Fibroblast of villous mesenchyme (primary cell): Measurements from ENCODE around the gene RFC4. TPM values are rescaled to one million over a fixed set of nuclear protein-coding genes. Genes with fewer than 3 reads are reported as not detected.
A peak's percentile ranks its signal among the peaks of the same experiment; 100 is the strongest.
"Not testable (repeated sequence)": the region's sequence is repeated elsewhere in the genome, so short reads cannot be mapped to it uniquely, and the experiment has no call there.

Experiments
- DNase-seq: peaks from one replicate; pipeline ENCODE4 v3.0.0-alpha.2; 2010; ENCODE audit warnings: low read depth
- H3K4me3 ChIP-seq: 2 replicates; pipeline ENCODE4 v1.5.1; 2011; ENCODE audit warnings: low read depth, mild to moderate bottlenecking, low read length
- total RNA-seq: library from RNA; depleted of rRNA; stranded (reverse); fragments of >200 nt; gene quantifications from 2 replicates; pipeline ENCODE4 v1.2.3, GENCODE V29; 2012
- TF ChIP-seq, protein P1 (sequence below): IDR thresholded peaks from 2 replicates; pipeline ENCODE4 v1.5.1; 2012; ENCODE audit warnings: low read depth, mild to moderate bottlenecking, low read length; ENCODE audit not compliant: insufficient read depth

The RFC4 gene
- total RNA-seq, 1 donor: 25.5 TPM

DNA sequence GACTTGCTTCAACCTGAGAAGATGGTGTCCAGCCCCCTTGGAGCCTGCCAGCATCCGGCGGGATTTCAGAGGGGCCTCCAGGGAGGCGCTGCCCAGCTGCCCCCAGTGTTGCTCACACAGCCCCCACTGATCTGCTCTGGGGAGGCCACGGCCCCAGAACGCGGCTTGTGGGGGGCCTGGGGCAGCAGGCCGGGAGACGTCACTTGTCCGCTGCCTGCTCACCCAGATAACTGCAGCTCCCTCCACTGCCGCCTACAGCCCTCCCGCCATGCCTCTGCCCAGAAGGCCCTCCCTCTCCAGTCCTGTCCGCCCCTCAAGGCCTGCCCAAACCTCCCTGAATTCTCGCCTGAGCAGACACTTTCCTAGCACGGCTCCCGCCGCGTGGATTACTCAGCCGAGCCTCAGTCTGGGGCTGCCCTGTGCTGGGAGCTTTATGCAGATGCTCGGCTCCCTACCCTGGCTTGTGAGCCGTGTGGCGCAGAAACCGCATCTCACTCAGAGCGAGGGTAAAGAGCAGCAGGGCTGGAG is 19.1 kb upstream of the RFC4 start:
- H3K4me3 ChIP-seq: no peak overlapping the region
- DNase-seq: peak; percentile 38
- TF ChIP-seq, protein P1, sequence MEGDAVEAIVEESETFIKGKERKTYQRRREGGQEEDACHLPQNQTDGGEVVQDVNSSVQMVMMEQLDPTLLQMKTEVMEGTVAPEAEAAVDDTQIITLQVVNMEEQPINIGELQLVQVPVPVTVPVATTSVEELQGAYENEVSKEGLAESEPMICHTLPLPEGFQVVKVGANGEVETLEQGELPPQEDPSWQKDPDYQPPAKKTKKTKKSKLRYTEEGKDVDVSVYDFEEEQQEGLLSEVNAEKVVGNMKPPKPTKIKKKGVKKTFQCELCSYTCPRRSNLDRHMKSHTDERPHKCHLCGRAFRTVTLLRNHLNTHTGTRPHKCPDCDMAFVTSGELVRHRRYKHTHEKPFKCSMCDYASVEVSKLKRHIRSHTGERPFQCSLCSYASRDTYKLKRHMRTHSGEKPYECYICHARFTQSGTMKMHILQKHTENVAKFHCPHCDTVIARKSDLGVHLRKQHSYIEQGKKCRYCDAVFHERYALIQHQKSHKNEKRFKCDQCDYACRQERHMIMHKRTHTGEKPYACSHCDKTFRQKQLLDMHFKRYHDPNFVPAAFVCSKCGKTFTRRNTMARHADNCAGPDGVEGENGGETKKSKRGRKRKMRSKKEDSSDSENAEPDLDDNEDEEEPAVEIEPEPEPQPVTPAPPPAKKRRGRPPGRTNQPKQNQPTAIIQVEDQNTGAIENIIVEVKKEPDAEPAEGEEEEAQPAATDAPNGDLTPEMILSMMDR: no peak

DNA sequence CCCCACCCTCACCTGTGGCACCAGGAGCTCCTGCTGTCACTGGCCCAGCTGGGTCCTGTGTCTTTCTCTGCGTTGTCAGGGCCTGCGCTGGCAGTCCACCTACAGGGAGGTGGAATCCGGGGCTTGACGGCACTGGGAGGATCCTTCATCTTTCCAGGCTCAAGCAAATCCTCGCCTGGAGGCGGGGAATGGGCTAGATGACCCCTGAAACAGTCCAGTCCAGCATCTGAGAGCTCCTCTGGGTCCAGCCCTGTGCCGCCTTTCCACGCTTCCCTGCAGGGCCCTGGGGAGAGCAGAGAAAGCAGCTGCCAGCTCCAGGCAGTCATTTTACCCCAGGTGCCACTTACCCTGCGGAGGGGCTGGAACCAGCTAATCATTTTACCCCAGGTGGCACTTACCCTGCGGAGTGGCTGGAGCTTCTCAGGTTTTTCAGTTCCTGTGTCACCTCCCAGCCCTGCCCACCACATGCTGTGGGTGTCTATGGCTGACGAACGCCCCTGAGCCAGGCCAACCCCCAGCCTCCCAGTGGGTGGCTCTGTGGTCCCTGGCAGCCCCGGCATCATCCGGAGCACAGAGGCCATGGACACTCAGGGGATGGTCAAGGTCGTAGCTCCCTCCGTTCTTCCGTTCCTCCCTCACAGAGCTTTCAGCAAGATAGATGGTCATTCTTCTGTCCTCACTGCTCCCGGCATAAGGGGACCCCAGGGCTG is 18.3 kb upstream of the RFC4 start:
- no peak for DNase-seq
- TF ChIP-seq, protein P1: no peak
- no peak overlapping the region for H3K4me3 ChIP-seq

DNA sequence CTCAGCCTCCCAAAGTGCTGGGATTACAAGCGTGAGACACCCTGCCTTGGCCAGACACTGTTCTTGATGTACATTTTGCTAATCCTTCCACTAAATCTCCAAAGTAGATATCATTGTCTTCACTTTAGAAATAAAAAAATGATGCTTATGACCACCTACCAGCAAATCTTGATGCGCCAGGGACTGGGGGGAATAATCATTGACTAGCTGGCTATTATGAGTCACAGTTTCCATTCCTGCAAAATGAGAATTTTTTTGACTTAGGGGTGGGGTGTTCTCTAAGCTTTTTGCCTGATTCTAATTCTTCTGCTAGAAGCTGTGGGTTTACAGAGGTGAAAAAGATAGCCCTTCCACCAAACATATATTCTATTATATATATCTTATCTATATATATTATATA is 17.1 kb upstream of the RFC4 start:
- no peak for DNase-seq
- H3K4me3 ChIP-seq: no peak overlapping the region
- TF ChIP-seq, protein P1: no peak

DNA sequence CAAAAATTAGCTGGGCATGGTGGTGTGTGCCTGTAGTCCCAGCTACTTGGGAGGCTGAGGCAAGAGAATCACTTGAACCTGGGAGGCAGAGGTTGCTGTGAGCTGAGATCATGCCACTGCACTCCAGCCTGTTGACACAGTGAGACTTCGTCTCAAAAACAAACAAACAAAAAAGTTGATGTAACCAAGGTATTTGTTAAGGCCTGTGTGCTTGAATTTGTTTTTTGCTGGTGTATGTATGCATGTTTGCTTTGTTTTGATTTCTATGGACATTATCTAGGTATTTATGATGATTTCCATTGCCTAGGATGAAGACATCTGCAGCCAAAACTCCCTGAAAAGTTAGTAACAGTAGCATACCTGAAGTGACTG is 16.1 kb upstream of the RFC4 start:
- not testable (repeated sequence) for H3K4me3 ChIP-seq, DNase-seq

DNA sequence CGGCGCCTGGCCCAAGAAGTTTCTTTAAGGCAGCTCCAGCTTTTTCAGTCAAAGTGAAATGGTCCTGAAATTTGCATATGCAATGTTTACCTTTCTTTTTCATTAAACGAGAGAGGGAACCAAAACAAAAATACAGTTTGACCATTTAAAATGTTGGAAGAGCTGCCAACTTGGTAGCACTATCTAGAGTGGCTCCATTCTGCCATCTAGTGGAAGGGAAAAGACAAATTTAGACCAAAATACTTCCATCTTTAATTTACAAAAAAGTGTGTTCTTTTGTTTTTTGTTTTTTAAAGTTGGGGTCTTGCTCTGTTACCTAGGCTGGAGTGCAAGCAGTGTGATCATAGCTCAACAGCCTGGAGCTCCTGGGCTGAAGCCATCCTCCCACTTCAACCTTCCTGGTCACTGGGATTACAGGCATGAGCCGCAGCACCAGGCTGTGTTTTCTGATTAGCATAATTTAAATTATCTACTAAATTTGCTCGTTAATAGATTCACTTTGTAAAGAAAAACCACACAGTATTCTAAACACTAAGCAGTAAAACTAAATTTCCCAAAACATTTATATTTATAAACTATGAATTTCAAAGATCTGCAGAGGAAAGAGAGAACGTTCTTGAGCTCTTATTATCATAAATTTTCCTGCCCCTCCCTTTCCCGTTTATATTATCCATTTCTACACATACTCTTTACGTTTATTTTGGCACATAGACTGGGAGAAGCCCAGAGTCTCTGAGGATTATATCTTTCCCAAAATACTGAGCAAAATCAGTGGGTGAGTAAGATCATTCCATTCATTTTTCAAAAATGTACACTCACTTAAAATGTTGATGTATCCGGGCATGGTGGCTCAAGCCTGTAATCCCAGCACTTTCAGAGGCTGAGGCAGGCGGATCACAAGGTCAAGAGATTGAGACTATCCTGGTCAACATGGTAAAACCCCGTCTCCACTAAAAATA is 15.4 kb upstream of the RFC4 start:
- no peak overlapping the region for H3K4me3 ChIP-seq
- peak; percentile 70 for DNase-seq

DNA sequence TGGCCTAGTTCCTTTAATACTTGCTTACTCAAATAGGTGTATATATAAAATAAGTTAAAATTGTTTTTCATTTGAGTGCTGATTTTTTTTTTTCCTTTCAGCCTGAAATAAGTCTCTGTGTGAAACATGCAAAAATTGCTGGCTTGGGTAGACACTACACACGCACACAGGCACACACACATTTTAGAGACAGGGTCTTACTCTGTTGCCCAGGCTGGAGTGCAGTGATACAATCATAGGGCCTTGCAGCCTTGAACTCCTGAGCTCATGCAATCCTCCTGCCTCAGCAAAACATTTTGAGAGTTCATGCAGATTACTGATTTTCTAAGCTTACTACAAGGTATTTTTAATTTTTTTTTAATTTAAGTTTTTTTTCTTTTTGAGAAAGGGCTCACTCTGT is 12.7 kb upstream of the RFC4 start:
- H3K4me3 ChIP-seq: no peak overlapping the region
- no peak for DNase-seq
- TF ChIP-seq, protein P1: no peak

More for the DNA sequence above, 15.4 kb upstream of the RFC4 start:
- TF ChIP-seq, protein P1: peak; percentile 70

DNA sequence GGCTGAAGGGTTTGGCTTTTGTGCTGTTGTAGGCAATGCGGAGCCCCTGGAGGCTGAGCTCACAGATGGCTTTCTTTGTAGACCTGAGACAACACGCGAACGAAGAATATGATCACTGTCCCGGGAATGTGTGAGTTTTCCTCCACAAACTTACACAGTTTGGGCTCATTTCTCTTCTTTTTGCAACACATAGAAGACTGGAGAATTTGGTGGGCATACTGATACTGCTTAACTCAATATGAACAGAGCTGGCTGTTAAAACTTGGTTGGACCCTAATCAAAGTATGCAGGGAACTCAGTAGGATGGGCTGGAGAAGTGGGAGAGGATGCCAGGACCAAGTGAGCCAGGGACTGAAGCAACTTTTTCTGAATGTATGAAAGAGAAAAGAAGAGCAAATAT is 12.2 kb upstream of the RFC4 start:
- H3K4me3 ChIP-seq: no peak overlapping the region
- no peak for DNase-seq
- TF ChIP-seq, protein P1: no peak
